ENCODE results near the gene BTBD1. TPM values are rescaled to one million over a fixed set of nuclear protein-coding genes. Genes with fewer than 3 reads are reported as not detected.

The BTBD1 gene
- total RNA-seq, 2 donors from 2014 or later = 35.9 to 37.0 TPM

DNA sequence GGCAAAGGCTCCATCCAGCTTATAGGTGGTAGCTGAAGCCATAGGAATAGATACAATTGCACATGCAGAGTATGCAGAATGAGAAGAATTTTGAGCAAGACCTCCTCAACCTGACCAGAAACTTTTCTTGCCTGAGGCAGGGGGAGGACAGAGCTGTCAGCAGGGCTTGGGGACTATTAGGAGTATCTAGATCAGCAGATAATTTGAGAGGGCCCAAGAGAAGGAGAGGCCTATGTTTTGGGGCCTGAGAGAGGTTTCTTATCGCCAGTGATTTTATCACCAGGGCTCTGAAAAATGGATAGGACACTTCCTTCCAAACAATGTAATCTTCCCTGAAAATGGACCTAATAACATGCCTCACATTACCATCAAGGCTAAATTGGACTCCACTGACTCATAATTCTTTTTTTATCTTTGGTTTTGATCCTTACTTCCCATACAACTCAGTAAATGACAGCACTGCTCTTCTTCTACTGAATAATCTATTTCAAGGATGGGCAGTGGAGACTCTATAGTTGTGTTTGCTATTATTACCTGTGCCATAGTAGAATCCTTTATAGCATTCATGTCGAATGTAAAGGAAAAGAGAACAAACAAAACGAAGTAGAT, 96.9 kb downstream of the BTBD1 start:
- Histone ChIP-seq H3K36me3 (ENCODE audit: control insufficient read depth, insufficient read depth, low read length) (no peaks in the 10 kb centered on the region), H3K9ac (ENCODE audit: extremely low read depth, low read length, poor library complexity, severe bottlenecking) (no peak overlapping the region), H3K4me3 (ENCODE audit: low read length) (no peak overlapping the region), H3K27ac (ENCODE audit: low read depth, low read length) (no peak overlapping the region), H3K9me3 (ENCODE audit: control insufficient read depth, low read length) (no peaks in the 10 kb centered on the region), H3K27me3 (ENCODE audit: control insufficient read depth, insufficient read depth, low read length, poor library complexity, severe bottlenecking) (no peaks in the 10 kb centered on the region), H3K4me1 (ENCODE audit: control insufficient read depth, insufficient read depth, low read length) (no peaks in the 10 kb centered on the region)
- H3K27me3 Mint-ChIP-seq (ENCODE audit: insufficient read depth) = no peaks in the 10 kb centered on the region
- no peak overlapping the region for H3K27ac Mint-ChIP-seq
- H3K4me3 Mint-ChIP-seq = no peak overlapping the region
- DNase-seq = no peak
- H3K9me3 Mint-ChIP-seq = no peaks in the 10 kb centered on the region
- H3K36me3 Mint-ChIP-seq (ENCODE audit: low read depth) = no peaks in the 10 kb centered on the region
- peaks cover 3% of the 10 kb centered on the region for H3K4me1 Mint-ChIP-seq
- TF ChIP-seq, protein P1, sequence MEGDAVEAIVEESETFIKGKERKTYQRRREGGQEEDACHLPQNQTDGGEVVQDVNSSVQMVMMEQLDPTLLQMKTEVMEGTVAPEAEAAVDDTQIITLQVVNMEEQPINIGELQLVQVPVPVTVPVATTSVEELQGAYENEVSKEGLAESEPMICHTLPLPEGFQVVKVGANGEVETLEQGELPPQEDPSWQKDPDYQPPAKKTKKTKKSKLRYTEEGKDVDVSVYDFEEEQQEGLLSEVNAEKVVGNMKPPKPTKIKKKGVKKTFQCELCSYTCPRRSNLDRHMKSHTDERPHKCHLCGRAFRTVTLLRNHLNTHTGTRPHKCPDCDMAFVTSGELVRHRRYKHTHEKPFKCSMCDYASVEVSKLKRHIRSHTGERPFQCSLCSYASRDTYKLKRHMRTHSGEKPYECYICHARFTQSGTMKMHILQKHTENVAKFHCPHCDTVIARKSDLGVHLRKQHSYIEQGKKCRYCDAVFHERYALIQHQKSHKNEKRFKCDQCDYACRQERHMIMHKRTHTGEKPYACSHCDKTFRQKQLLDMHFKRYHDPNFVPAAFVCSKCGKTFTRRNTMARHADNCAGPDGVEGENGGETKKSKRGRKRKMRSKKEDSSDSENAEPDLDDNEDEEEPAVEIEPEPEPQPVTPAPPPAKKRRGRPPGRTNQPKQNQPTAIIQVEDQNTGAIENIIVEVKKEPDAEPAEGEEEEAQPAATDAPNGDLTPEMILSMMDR (conservative IDR thresholded peaks at IDR 0.05) = no peak
- WGBS, 2 experiments (ENCODE audit: insufficient coverage in 1 of 2, insufficient read length in 1 of 2) = 77 to 92% methylated on average over 3 of the region's 3 CpGs

DNA sequence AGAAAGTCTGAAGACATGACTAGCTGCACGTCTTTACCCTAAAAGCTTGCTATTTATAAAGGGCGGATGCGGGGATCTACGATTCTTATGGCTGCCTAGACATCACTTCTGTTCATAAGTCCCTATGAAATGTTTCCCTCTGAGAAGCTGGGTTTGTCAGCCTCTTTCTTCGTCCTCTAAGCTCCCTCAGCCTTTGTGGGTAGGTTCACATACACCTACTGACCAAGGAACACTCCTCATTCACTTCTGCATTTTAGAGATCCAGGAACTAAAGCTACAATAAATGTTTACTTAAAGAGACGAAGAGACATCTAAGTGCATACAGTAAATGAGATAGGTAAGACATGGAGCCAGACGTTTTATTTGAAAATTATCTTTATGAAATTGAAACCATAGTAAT, 97.7 kb downstream of the BTBD1 start:
- H3K9me3 Mint-ChIP-seq = no peaks in the 10 kb centered on the region
- no peaks in the 10 kb centered on the region for H3K27me3 Mint-ChIP-seq (ENCODE audit: insufficient read depth)
- Histone ChIP-seq H3K27ac (ENCODE audit: low read depth, low read length) (no peak overlapping the region), H3K4me3 (ENCODE audit: low read length) (no peak overlapping the region), H3K27me3 (ENCODE audit: control insufficient read depth, insufficient read depth, low read length, poor library complexity, severe bottlenecking) (no peaks in the 10 kb centered on the region), H3K4me1 (ENCODE audit: control insufficient read depth, insufficient read depth, low read length) (no peaks in the 10 kb centered on the region), H3K9ac (ENCODE audit: extremely low read depth, low read length, poor library complexity, severe bottlenecking) (no peak overlapping the region), H3K36me3 (ENCODE audit: control insufficient read depth, insufficient read depth, low read length) (no peaks in the 10 kb centered on the region), H3K9me3 (ENCODE audit: control insufficient read depth, low read length) (no peaks in the 10 kb centered on the region)
- no peak overlapping the region for H3K4me3 Mint-ChIP-seq
- DNase-seq = no peak
- H3K36me3 Mint-ChIP-seq (ENCODE audit: low read depth) = no peaks in the 10 kb centered on the region
- TF ChIP-seq, protein P1 (conservative IDR thresholded peaks at IDR 0.05) = no peak
- no peak overlapping the region for H3K27ac Mint-ChIP-seq
- H3K4me1 Mint-ChIP-seq = peaks cover 3% of the 10 kb centered on the region
- 91 to 94% methylated on average over 6 to 7 of the region's 7 CpGs for WGBS, 2 experiments (ENCODE audit: insufficient coverage in 1 of 2, insufficient read length in 1 of 2)

DNA sequence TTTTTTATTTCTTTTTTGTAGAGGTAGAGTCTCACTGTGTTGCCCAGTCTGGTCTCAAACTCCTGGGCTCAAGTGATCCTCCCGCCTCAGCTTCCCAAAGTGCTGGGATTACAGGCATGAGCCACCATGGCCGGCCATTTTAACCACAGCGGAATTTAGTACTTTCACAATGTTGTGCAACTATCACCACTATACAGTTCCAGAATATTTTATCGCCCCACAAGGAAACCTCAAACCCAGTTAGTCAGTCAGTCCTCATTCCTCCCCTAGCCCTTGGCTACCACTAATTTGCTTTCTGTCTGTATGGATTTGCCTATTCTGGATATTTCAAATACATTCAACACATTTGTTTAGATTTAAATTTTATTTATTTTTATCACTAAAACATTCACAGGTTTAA, 99.0 kb downstream of the BTBD1 start:
- peaks cover 3% of the 10 kb centered on the region for H3K4me1 Mint-ChIP-seq
- Histone ChIP-seq H3K9me3 (ENCODE audit: control insufficient read depth, low read length) (no peaks in the 10 kb centered on the region), H3K27me3 (ENCODE audit: control insufficient read depth, insufficient read depth, low read length, poor library complexity, severe bottlenecking) (no peaks in the 10 kb centered on the region), H3K9ac (ENCODE audit: extremely low read depth, low read length, poor library complexity, severe bottlenecking) (no peak overlapping the region), H3K4me1 (ENCODE audit: control insufficient read depth, insufficient read depth, low read length) (no peaks in the 10 kb centered on the region), H3K4me3 (ENCODE audit: low read length) (no peak overlapping the region), H3K36me3 (ENCODE audit: control insufficient read depth, insufficient read depth, low read length) (no peaks in the 10 kb centered on the region), H3K27ac (ENCODE audit: low read depth, low read length) (no peak overlapping the region)
- H3K4me3 Mint-ChIP-seq = no peak overlapping the region
- no peak for DNase-seq
- H3K36me3 Mint-ChIP-seq (ENCODE audit: low read depth) = no peaks in the 10 kb centered on the region
- no peaks in the 10 kb centered on the region for H3K9me3 Mint-ChIP-seq
- WGBS, 2 experiments (ENCODE audit: insufficient coverage in 1 of 2, insufficient read length in 1 of 2) = 91 to 96% methylated on average over 4 of the region's 4 CpGs
- H3K27ac Mint-ChIP-seq = no peak overlapping the region
- TF ChIP-seq, protein P1 (conservative IDR thresholded peaks at IDR 0.05) = no peak
- H3K27me3 Mint-ChIP-seq (ENCODE audit: insufficient read depth) = no peaks in the 10 kb centered on the region

Data from endodermal cell (in vitro differentiated cells).